Astrocyte (in vitro differentiated cells and primary cell): ENCODE results near the gene NTM.

Source experiments
- CTCF ChIP-seq: IDR thresholded peaks from 2 replicates; pipeline ENCODE4 v1.5.1; 2011; ENCODE audit warnings: low read depth, mild to moderate bottlenecking, inconsistent platforms, low read length, moderate library complexity; ENCODE audit not compliant: insufficient read depth
- EZH2 ChIP-seq: IDR thresholded peaks from 2 replicates; pipeline ENCODE4 v1.6.1; 2012; ENCODE audit warnings: mild to moderate bottlenecking, low read length, inconsistent platforms; ENCODE audit not compliant: insufficient read depth

- TF ChIP-seq CTCF, result no peak
- no peak for TF ChIP-seq EZH2
Observed at GRCh38 chr11:131462622-131463021, 92.2 kb downstream of the NTM start.
